SK-N-MC (cell line): ENCODE results near the gene ARSG.
"Not testable (repeated sequence)": the region's sequence is repeated elsewhere in the genome, so short reads cannot be mapped to it uniquely, and the experiment has no call there.

Source experiments
- DNase-seq: peaks from one replicate; pipeline ENCODE4 v3.0.0-alpha.2; 2011; ENCODE audit warnings: low read depth, low spot score
- H3K27ac ChIP-seq: fragments of 200-600 bp; sonication (generic); 2 replicates; pipeline ENCODE4 v1.5.1; 2016; ENCODE audit warnings: mixed run types
- H3K36me3 ChIP-seq: fragments of 200-600 bp; sonication (generic); 2 replicates; pipeline ENCODE4 v1.6.1; 2017; ENCODE audit warnings: antibody characterized with exemption, low read length, mixed read lengths; ENCODE audit not compliant: insufficient read depth
- H3K4me3 ChIP-seq: fragments of 200-600 bp; sonication (generic); 2 replicates; pipeline ENCODE4 v1.5.1; 2016
- H3K9ac ChIP-seq: fragments of 200-600 bp; sonication (generic); 2 replicates; pipeline ENCODE4 v1.8.0; 2017; ENCODE audit warnings: mixed run types, mixed read lengths; ENCODE audit not compliant: insufficient read length
- H3K9me3 ChIP-seq: fragments of 200-600 bp; sonication (generic); 2 replicates; pipeline ENCODE4 v1.6.1; 2017; ENCODE audit warnings: low read depth, mild to moderate bottlenecking, antibody characterized with exemption, low read length, moderate library complexity, mixed read lengths
- EZH2 ChIP-seq: fragments of 200-600 bp; sonication (generic); IDR thresholded peaks from one replicate; pipeline ENCODE4 v1.6.1; 2017; ENCODE audit warnings: antibody characterized with exemption
- FOXP2 ChIP-seq: optimal IDR thresholded peaks from 2 replicates; pipeline ENCODE3; 2011; ENCODE audit warnings: mild to moderate bottlenecking, moderate library complexity; ENCODE audit not compliant: insufficient read depth; ENCODE audit errors: extremely low read length, control extremely low read depth
- POLR2AphosphoS5 ChIP-seq: IDR thresholded peaks from 2 replicates; pipeline ENCODE4 v1.6.1; 2012; ENCODE audit warnings: mild to moderate bottlenecking, low read depth, low read length, borderline replicate concordance

ARSG gene

GRCh38 chr17:68273722-68274121 lies 17.6 kb upstream of the ARSG start:
- Histone ChIP-seq H3K27ac (no peak overlapping the region), H3K4me3 (no peak overlapping the region), H3K9ac (no peak overlapping the region), H3K9me3 (no peaks in the 10 kb centered on the region), H3K36me3 (no peaks in the 10 kb centered on the region)
- TF ChIP-seq POLR2AphosphoS5 (no peak), FOXP2 (no peak), EZH2 (no peak)
- DNase-seq, result no peak

DNA sequence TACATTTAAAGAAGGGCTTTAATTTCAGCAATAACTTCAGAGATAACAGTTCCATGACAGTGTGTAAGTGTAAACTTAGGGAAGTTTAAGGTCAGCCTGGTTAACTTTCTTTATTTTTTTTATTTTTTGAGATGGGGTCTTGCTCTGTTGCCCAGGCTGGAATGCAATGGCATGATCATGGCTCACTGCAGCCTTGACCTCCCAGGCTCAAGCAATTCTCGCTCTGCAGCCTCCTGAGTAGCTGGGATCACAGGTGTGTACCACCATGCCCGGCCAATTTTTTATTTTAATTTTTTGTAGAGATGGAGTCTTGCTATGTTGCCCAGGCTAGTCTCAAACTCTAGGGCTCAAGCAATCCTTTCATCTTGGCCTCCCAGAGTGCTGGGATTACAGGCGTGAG lies 15.0 kb upstream of the ARSG start:
- not testable (repeated sequence) for H3K9me3 ChIP-seq, H3K36me3 ChIP-seq, H3K4me3 ChIP-seq, DNase-seq, H3K9ac ChIP-seq, H3K27ac ChIP-seq

DNA sequence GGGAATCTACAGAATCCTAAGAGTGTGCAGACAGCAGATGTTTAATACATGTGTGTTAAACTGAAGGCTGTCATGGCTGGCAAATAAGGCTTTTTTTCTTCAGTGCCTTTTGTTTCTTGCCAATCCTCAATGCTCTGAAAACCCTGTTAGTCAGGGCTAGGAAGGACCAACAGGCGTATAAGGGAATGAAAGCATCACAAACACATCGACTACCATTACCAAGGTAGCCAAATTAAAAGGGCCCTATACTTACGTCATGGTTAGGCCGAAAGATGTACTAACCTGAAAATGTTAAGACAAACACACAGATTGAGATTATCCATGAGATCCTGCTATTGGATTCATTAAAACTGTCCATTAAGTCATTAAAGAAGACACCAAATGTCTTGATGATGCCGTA lies 13.5 kb upstream of the ARSG start:
- no peak overlapping the region for H3K27ac ChIP-seq
- H3K36me3 ChIP-seq, result no peaks in the 10 kb centered on the region
- no peaks in the 10 kb centered on the region for H3K9me3 ChIP-seq
- no peak for DNase-seq
- H3K9ac ChIP-seq, result no peak overlapping the region
- TF ChIP-seq FOXP2 (no peak), EZH2 (no peak), POLR2AphosphoS5 (no peak)
- no peak overlapping the region for H3K4me3 ChIP-seq

- not testable (repeated sequence) for H3K27ac ChIP-seq, H3K9ac ChIP-seq, H3K9me3 ChIP-seq, DNase-seq, H3K4me3 ChIP-seq, H3K36me3 ChIP-seq
These were observed 9.3 kb upstream of the ARSG start for GRCh38 chr17:68281965-68282364.

- TF ChIP-seq EZH2 (no peak), POLR2AphosphoS5 (no peak), FOXP2 (no peak)
- Histone ChIP-seq H3K9me3 (no peaks in the 10 kb centered on the region), H3K4me3 (no peak overlapping the region), H3K9ac (no peak overlapping the region), H3K36me3 (no peaks in the 10 kb centered on the region), H3K27ac (no peak overlapping the region)
- DNase-seq, result no peak
These were observed 2.9 kb upstream of the ARSG start for GRCh38 chr17:68288375-68288774.

- no peaks in the 10 kb centered on the region for H3K36me3 ChIP-seq
- H3K9me3 ChIP-seq, result no peaks in the 10 kb centered on the region
- no peak overlapping the region for H3K9ac ChIP-seq
- H3K4me3 ChIP-seq, result no peak overlapping the region
- no peak overlapping the region for H3K27ac ChIP-seq
- no peak for TF ChIP-seq POLR2AphosphoS5
- TF ChIP-seq EZH2, result no peak
- TF ChIP-seq FOXP2, result no peak
- DNase-seq, result no peak
These were observed 2.5 kb upstream of the ARSG start for GRCh38 chr17:68288804-68289203.

- Histone ChIP-seq H3K9ac (no peak overlapping the region), H3K9me3 (no peaks in the 10 kb centered on the region), H3K36me3 (no peaks in the 10 kb centered on the region), H3K4me3 (no peak overlapping the region), H3K27ac (no peak overlapping the region)
- no peak for DNase-seq
- TF ChIP-seq FOXP2 (no peak), EZH2 (no peak), POLR2AphosphoS5 (no peak)
These were observed 1.8 kb upstream of the ARSG start for GRCh38 chr17:68289473-68289872.

DNA sequence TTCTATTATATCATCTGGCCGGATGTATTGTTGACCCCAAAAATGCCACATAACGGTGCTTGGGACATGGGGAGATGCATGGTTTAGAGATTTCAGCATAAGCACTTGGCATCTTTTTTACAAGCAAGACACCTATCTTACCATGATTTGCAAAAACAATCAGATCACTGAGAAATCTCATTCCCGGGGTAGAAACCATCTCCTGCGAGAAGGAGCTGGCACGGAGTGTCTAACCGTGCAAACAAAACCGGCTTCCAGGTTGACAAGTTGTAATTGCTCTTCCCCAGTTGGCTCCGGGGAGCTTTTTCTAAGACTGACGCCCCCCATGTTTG lies 1.4 kb upstream of the ARSG start:
- Histone ChIP-seq H3K4me3 (no peak overlapping the region), H3K36me3 (no peaks in the 10 kb centered on the region), H3K9me3 (no peaks in the 10 kb centered on the region), H3K9ac (no peak overlapping the region), H3K27ac (no peak overlapping the region)
- no peak for TF ChIP-seq POLR2AphosphoS5
- no peak for TF ChIP-seq FOXP2
- no peak for DNase-seq

- DNase-seq, result no peak
- H3K27ac ChIP-seq, result no peak overlapping the region
- peak overlapping the region; percentile 91 for H3K4me3 ChIP-seq
- peak overlapping the region; percentile 84 for H3K9ac ChIP-seq
- no peaks in the 10 kb centered on the region for H3K9me3 ChIP-seq
- TF ChIP-seq POLR2AphosphoS5 (no peak), EZH2 (no peak), FOXP2 (no peak)
- no peaks in the 10 kb centered on the region for H3K36me3 ChIP-seq
These were observed 884 bp upstream of the ARSG start for GRCh38 chr17:68290268-68290954.
